ENCODE measurements around the gene PEAK1.

Gene PEAK1

GRCh38 chr15:77395013-77395774 lies 24.7 kb downstream of the PEAK1 start:
- DNase-seq (ENCODE audit: extremely low read depth, low read depth): no peak
- TF ChIP-seq CTCF (IDR thresholded peaks at IDR 0.05; ENCODE audit: low read depth, low read length): no peak

- TF ChIP-seq CTCF (IDR thresholded peaks at IDR 0.05; ENCODE audit: low read depth, low read length): no peak
- no peak for DNase-seq (ENCODE audit: extremely low read depth, low read depth)
Observed at GRCh38 chr15:77393471-77393840, 26.4 kb downstream of the PEAK1 start.

DNA sequence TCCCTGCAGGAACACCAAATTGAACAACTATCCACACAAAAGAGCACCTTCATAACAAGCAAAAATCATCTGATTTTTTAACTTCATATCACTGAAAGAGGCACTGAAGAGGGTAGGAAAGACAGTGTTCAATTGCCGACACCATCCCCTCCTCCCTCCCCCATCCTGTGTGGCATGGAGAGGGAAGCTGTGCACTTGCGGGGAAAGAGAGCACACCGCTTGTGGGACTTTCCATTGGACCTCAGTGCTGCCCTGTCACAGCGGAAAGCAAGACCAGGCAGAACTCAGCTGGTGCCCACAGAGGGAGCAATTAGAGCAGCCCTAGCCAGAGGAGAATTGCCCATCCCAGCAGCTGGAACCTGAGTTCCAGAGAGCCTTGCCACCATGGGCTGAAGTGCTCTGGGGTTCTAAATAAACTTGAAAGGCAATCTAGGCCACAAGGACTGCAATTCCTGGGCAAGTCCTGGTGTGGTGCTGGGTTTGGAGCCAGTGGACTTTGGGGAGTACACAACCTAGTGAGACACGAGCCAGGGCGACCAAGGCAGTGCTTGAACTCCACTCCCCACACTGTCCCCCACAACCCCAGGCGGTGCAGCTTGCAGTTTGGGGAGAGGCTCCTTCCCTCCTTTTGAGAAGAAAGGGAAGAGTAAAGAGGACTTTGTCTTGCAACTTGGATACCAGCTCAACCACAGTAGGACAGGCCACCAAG lies 27.0 kb downstream of the PEAK1 start:
- no peak for DNase-seq (ENCODE audit: extremely low read depth, low read depth)

DNA sequence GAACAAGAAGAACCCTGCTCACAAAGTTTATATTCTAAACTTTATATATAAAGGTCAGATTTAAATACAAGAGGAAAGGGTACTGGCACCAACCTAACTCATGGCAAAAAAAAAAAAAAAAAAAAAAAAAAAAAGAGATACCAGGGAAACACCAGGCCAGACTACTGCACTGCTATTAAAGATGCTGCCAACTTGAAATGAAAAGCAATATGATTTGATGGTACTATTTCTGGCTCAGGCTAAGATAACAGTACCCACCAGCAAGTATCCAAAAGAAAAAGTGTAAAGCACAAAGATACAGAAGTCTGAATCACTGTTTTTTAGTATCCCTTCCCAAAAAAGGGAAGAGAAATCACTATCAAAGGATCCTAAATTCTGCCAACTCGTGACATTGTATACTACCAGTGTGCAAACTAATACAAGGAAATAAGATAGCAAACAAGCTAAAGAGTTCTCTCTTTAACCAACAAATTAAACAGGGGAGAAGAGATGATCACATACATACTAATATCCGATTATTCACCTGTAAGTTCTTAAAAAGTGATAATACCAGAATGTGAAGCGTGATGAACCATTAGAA lies 28.4 kb downstream of the PEAK1 start:
- no peak for DNase-seq (ENCODE audit: extremely low read depth, low read depth)
- no peak for TF ChIP-seq CTCF (IDR thresholded peaks at IDR 0.05; ENCODE audit: low read depth, low read length)

More for the DNA sequence above, 27.0 kb downstream of the PEAK1 start:
- no peak for TF ChIP-seq CTCF (IDR thresholded peaks at IDR 0.05; ENCODE audit: low read depth, low read length)

- TF ChIP-seq CTCF (IDR thresholded peaks at IDR 0.05; ENCODE audit: low read depth, low read length): no peak
- DNase-seq (ENCODE audit: extremely low read depth, low read depth): no peak
Observed at GRCh38 chr15:77387365-77388105, 32.4 kb downstream of the PEAK1 start.

- DNase-seq (ENCODE audit: extremely low read depth, low read depth): no peak
- no peak for TF ChIP-seq CTCF (IDR thresholded peaks at IDR 0.05; ENCODE audit: low read depth, low read length)
Observed at GRCh38 chr15:77386626-77387025, 33.3 kb downstream of the PEAK1 start.
